ENCODE data around the gene ZMYM3.

GRCh38 chrX:71253253-71254091 lies 468 bp downstream of the ZMYM3 start:
- peak; percentile 62 for TF ChIP-seq CTCF (IDR thresholded peaks at IDR 0.05; ENCODE audit: low read depth, low read length, poor library complexity, severe bottlenecking)
- no peak for TF ChIP-seq EZH2phosphoT487 (IDR thresholded peaks at IDR 0.05; ENCODE audit: borderline replicate concordance, low read length)
